ENCODE results near the gene TARBP1. TPM values are rescaled to one million over a fixed set of nuclear protein-coding genes. Genes with fewer than 3 reads are reported as not detected.
A peak's percentile ranks its signal among the peaks of the same experiment; 100 is the strongest.

Gene TARBP1
- total RNA-seq, 2 experiments from 2014 or later: 30.0 to 49.8 TPM

GRCh38 chr1:234502785-234503184 lies 23.8 kb upstream of the TARBP1 start:
- Histone ChIP-seq H3K36me3 (ENCODE audit: insufficient read depth, low read length) (no peaks in the 10 kb centered on the region), H3K79me2 (ENCODE audit: insufficient read depth, low read depth, low read length) (no peaks in the 10 kb centered on the region), H3K4me3 (ENCODE audit: low read depth, low read length, poor library complexity, severe bottlenecking) (no peak overlapping the region), H4K20me1 (ENCODE audit: insufficient read depth, low read length) (no peaks in the 10 kb centered on the region), H3K9me3 (ENCODE audit: low read length) (no peaks in the 10 kb centered on the region), H3K27ac (ENCODE audit: low read depth, low read length, poor library complexity, severe bottlenecking) (no peak overlapping the region), H2AFZ (ENCODE audit: low read length) (no peak overlapping the region), H3K4me2 (ENCODE audit: low read length) (no peak overlapping the region), H3K9me2 (ENCODE audit: insufficient read depth, low read length) (no peaks in the 10 kb centered on the region), H3K4me1 (ENCODE audit: insufficient read depth, low read length, poor library complexity, severe bottlenecking) (peaks cover 25% of the 10 kb centered on the region)
- CTCF ChIA-PET (ENCODE audit: unreplicated experiment): interaction anchor here (1.1 kb wide), 1 partner anchor 16 kb away, joined by 3 read pairs; no protein-coding TSS in a partner anchor
- POLR2A ChIA-PET: interaction anchor here (0.5 to 1.7 kb wide), 4 partner anchors 15 to 533 kb away, joined by 3 to 6 read pairs (median 3); no protein-coding TSS in a partner anchor
- no peak for DNase-seq (ENCODE audit: low spot score)
- no TSS peak for BruUV-seq (replicated peaks)
- TF ChIP-seq CTCF (conservative IDR thresholded peaks at IDR 0.05; ENCODE audit: low read length) (no peak), EZH2phosphoT487 (IDR thresholded peaks at IDR 0.05; ENCODE audit: borderline replicate concordance, low read depth, low read length) (no peak)
- intact Hi-C loops (cut with micrococcal nuclease; ENCODE audit: unreplicated experiment): no loop called here

- no peak overlapping the region for H3K27ac ChIP-seq (ENCODE audit: low read depth, low read length, poor library complexity, severe bottlenecking)
- peak overlapping the region; percentile 99; the same call in 1 of the 2 replicates for H2AFZ ChIP-seq (ENCODE audit: low read length)
- ChIA-PET CTCF (ENCODE audit: unreplicated experiment) (interaction anchor here (1.5 to 3.6 kb wide), 2 partner anchors 15 to 583 kb away, joined by 3 to 18 read pairs; no protein-coding TSS in a partner anchor), POLR2A (interaction anchor here (0.6 to 2.5 kb wide), 8 partner anchors 8 to 1762 kb away, joined by 3 to 15 read pairs (median 7); no protein-coding TSS in a partner anchor)
- H3K4me1 ChIP-seq (ENCODE audit: insufficient read depth, low read length, poor library complexity, severe bottlenecking): peaks cover 34% of the 10 kb centered on the region
- no peak overlapping the region for H3K4me2 ChIP-seq (ENCODE audit: low read length)
- H3K36me3 ChIP-seq (ENCODE audit: insufficient read depth, low read length): no peaks in the 10 kb centered on the region
- no peak for DNase-seq (ENCODE audit: low spot score)
- no peaks in the 10 kb centered on the region for H4K20me1 ChIP-seq (ENCODE audit: insufficient read depth, low read length)
- no peaks in the 10 kb centered on the region for H3K9me3 ChIP-seq (ENCODE audit: low read length)
- no TSS peak for BruUV-seq (replicated peaks)
- TF ChIP-seq EZH2phosphoT487 (IDR thresholded peaks at IDR 0.05; ENCODE audit: borderline replicate concordance, low read depth, low read length) (no peak), CTCF (conservative IDR thresholded peaks at IDR 0.05; ENCODE audit: low read length) (no peak)
- intact Hi-C loops (cut with micrococcal nuclease; ENCODE audit: unreplicated experiment): no loop called here
- no peaks in the 10 kb centered on the region for H3K9me2 ChIP-seq (ENCODE audit: insufficient read depth, low read length)
- no peak overlapping the region for H3K4me3 ChIP-seq (ENCODE audit: low read depth, low read length, poor library complexity, severe bottlenecking)
- no peaks in the 10 kb centered on the region for H3K79me2 ChIP-seq (ENCODE audit: insufficient read depth, low read depth, low read length)
Measured at GRCh38 chr1:234500269-234500668, 21.3 kb upstream of the TARBP1 start.

- H3K79me2 ChIP-seq (ENCODE audit: insufficient read depth, low read depth, low read length): no peaks in the 10 kb centered on the region
- no TSS peak for BruUV-seq (replicated peaks)
- ChIA-PET CTCF (ENCODE audit: unreplicated experiment) (interaction anchor here (0.7 to 3.6 kb wide), 7 partner anchors 13 to 584 kb away, joined by 3 to 18 read pairs (median 5); no protein-coding TSS in a partner anchor), POLR2A (interaction anchor here (0.6 to 2.5 kb wide), 9 partner anchors 9 to 478 kb away, joined by 3 to 15 read pairs (median 7); no protein-coding TSS in a partner anchor)
- no peaks in the 10 kb centered on the region for H3K9me2 ChIP-seq (ENCODE audit: insufficient read depth, low read length)
- peak overlapping the region; percentile 99 for H2AFZ ChIP-seq (ENCODE audit: low read length)
- TF ChIP-seq EZH2phosphoT487 (IDR thresholded peaks at IDR 0.05; ENCODE audit: borderline replicate concordance, low read depth, low read length): no peak
- TF ChIP-seq CTCF (conservative IDR thresholded peaks at IDR 0.05; ENCODE audit: low read length): no peak
- no peaks in the 10 kb centered on the region for H3K36me3 ChIP-seq (ENCODE audit: insufficient read depth, low read length)
- no peaks in the 10 kb centered on the region for H4K20me1 ChIP-seq (ENCODE audit: insufficient read depth, low read length)
- H3K4me1 ChIP-seq (ENCODE audit: insufficient read depth, low read length, poor library complexity, severe bottlenecking): peaks cover 38% of the 10 kb centered on the region
- DNase-seq (ENCODE audit: low spot score): no peak
- no peak overlapping the region for H3K4me3 ChIP-seq (ENCODE audit: low read depth, low read length, poor library complexity, severe bottlenecking)
- H3K4me2 ChIP-seq (ENCODE audit: low read length): peak overlapping the region; percentile 35; the same call in 1 of the 2 replicates
- H3K27ac ChIP-seq (ENCODE audit: low read depth, low read length, poor library complexity, severe bottlenecking): no peak overlapping the region
- no peaks in the 10 kb centered on the region for H3K9me3 ChIP-seq (ENCODE audit: low read length)
- intact Hi-C loops (cut with micrococcal nuclease; ENCODE audit: unreplicated experiment): loop anchor here (1.0 to 5.0 kb wide), 7 partner anchors 22 to 584 kb away; no protein-coding TSS in a partner anchor
Measured at GRCh38 chr1:234499943-234500245, 20.9 kb upstream of the TARBP1 start.

All from OCI-LY7 (cell line).